GM21528 (cell line): ENCODE measurements around the gene N4BP2.

Source experiments
- ATAC-seq: cut with Tn5 transposase; IDR thresholded peaks from one replicate; pipeline ENCODE4 v1.9.1; 2021; ENCODE audit warnings: mild to moderate bottlenecking, moderate library complexity; ENCODE audit not compliant: unreplicated experiment, low FRiP score

The N4BP2 gene

DNA sequence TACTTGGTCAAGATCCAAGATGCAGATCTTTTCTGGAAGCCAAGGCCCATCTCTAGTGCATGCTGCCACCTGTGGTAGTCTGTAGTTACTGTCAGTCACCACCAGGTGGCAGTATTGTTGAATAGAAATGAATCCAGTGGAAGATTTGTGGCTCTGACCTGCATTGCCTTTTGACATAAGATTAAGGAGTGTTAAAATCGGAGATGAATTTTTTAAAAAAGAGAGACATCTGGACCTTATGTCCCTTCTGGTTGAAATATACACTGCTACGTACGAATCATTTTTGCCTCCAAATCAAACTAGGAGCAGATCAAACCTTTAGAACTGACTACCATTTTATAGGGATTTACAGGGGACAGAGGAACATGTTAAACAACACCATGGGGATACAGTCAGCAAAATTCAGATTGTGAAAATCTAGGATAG lies 93.3 kb downstream of the N4BP2 start:
- no peak for ATAC-seq

DNA sequence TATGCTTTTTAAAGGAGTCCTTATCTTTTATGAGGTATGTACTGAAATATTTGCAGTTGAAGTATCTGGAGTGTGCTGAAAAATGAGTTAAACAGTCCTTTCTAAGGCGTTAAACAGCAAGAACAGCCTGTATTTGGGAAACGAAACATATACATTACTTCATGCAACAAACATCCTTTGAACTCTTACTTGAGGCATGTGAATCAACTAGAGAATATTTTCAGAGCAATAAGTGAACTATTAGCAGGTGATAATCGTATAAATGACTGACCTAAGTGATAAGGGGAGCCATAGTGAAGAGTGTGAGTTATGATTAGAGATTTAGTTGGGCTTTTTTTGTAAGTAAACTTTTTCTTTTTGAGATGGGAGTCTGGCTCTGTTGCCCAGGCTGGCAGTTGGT lies 94.3 kb downstream of the N4BP2 start:
- no peak for ATAC-seq

GRCh38 chr4:40152637-40153036 lies 96.0 kb downstream of the N4BP2 start:
- no peak for ATAC-seq

GRCh38 chr4:40157436-40157835 lies 100.8 kb downstream of the N4BP2 start:
- ATAC-seq: no peak

DNA sequence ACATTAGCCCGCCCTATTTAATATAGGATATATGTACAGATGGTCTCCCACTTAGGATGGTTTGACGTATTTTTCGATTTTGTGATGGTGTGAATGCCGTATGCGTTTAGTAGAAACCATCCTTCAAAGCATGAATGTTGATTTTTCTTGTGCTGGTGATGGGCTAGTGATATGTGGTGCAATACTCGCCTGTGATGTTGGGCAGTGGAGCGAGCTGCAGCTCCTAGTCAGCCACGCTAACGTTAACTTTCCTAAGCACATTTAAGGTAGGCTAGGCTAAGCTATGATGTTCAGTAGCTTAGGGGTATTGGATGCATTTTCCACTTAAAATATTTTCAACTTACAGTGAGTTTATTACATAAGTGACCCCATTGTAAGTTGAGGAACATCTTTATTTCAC lies 103.6 kb downstream of the N4BP2 start:
- ATAC-seq: no peak

DNA sequence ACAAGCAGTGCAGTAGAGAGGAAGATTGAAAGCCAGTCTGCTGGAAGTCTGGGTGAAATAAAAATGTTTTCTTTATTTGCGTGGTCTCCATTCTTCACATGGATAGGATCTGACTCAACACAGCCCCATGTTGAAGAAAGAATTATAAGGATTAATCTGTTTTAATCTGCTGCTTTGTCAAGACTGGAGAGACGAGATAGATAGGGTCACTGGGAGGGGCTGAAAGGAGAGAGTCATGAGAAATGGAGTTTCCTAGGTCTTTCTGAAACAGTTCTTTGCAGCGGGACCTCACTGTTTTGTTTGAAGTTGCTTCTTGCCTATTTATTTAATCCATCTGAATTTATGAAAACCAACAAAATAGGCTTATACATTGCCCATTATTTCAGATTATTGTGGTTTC lies 107.8 kb downstream of the N4BP2 start:
- ATAC-seq: no peak

DNA sequence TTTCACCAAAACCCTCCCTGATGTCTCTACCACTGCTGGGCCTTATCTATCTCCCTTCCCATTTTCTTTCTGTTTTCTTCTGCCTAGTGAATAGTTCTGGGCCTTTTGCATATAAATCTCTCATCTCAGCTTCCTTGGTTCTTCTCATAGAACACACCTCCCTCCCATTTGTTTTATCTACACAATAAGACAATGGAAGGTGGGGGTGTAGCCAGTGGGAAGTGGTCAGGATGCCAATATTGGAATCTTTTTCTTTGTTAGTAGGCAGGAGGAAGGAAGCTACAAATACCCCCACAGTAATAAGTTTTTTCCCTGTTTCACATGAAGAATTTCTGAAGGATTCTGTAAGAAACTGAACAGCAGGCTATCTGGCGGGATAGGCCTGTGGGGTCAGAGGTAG lies 109.3 kb downstream of the N4BP2 start:
- no peak for ATAC-seq

DNA sequence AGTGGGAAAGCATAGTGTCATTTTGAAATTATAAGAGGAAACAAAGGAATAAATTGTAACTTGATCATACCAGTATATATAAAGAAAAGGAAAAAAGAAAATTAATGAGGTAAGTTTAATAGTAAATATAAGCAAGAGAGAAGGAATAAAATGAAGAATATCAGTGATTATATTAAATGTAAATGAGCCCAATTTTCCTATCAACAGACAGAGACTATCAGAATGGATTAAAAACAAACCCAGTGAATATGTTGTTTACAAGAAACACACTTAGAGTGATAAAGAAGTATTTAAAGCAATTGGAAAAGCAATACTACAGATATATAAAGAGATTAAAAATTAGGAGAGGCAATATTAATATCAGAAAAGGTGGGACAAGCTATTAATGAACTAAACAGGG lies 111.4 kb downstream of the N4BP2 start:
- no peak for ATAC-seq

GRCh38 chr4:40170588-40170987 lies 113.9 kb downstream of the N4BP2 start:
- no peak for ATAC-seq

- peak; percentile 64 for ATAC-seq
Observed at GRCh38 chr4:40173470-40173875, 116.8 kb downstream of the N4BP2 start.

DNA sequence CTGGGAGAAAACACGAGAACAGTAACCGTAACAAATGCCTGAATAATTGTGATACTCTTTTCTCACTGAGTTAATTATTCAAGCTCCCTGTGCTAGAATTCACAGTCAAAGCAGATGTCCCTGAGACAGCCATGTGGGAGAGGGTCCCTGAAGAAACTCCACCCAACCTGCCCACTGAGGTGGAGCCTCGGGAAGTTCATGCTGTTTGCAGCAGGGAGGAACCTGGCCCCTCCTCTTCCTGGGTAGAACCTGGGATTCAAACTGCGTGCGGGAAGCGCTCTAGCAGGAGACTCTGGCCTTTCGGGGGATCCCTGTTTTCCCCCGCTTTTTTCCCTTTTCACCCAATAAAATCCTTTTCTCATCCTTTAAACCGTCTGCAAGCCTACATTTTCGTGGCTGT lies 120.0 kb downstream of the N4BP2 start:
- no peak for ATAC-seq

- no peak for ATAC-seq
Observed at GRCh38 chr4:40177591-40177990, 120.9 kb downstream of the N4BP2 start.

DNA sequence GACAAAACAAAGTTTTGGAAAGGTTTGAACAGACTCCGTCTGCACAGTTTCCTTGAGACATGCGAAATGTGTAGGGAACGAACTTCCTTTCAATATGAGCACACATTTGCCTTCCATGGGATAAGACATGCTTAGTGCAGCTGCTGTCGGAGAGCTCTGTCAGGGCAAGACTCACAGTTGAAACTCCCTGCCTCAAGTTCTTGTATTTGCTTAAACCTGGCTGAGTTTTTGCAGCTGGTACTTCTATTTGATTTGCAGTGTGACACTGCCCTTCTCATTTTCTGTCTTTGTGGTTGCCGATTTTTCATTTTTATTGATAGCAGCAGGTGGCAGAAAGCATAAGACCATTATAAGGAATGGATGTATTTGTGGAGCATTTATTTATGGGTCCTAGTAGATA lies 122.0 kb downstream of the N4BP2 start:
- ATAC-seq: no peak

GRCh38 chr4:40179360-40179759 lies 122.7 kb downstream of the N4BP2 start:
- no peak for ATAC-seq

- no peak for ATAC-seq
Observed at GRCh38 chr4:40180356-40180755, 123.7 kb downstream of the N4BP2 start.

DNA sequence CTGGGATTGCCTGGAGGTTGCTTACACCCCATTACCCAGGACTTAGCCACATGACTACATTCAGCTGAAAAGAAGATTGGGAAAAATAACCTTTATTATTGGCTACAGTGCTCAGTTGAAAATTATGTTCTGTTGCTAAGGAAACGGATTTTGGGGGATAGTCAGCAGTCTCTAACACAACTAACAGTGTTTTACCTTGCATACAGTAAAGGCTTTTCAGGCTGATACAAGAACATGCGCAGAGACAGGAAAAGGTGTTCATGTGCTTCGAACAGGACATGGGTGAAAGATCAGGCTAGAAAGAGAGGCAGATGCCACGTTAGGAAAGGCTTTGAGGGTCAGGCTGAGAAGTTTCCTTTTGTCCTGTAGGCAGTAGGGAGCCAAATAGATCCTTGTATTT lies 125.4 kb downstream of the N4BP2 start:
- no peak for ATAC-seq

DNA sequence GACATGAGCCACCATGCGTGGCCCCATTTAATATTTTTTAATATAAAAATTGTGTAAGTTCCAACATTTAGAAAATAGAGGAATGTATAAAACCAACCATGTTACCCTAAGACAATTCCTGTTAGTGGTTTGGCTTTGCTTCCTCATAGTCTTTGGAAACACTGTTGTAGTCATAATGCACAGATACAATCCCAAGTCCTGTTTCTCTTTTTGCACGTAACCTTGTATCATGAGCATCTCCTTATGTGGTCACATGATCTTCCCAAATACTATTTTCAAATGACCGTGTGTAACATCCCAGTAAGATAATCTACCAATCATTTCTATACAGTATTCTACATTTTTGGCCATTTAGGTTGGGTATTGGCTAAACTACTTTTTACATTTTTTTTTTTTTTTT lies 126.3 kb downstream of the N4BP2 start:
- ATAC-seq: no peak

DNA sequence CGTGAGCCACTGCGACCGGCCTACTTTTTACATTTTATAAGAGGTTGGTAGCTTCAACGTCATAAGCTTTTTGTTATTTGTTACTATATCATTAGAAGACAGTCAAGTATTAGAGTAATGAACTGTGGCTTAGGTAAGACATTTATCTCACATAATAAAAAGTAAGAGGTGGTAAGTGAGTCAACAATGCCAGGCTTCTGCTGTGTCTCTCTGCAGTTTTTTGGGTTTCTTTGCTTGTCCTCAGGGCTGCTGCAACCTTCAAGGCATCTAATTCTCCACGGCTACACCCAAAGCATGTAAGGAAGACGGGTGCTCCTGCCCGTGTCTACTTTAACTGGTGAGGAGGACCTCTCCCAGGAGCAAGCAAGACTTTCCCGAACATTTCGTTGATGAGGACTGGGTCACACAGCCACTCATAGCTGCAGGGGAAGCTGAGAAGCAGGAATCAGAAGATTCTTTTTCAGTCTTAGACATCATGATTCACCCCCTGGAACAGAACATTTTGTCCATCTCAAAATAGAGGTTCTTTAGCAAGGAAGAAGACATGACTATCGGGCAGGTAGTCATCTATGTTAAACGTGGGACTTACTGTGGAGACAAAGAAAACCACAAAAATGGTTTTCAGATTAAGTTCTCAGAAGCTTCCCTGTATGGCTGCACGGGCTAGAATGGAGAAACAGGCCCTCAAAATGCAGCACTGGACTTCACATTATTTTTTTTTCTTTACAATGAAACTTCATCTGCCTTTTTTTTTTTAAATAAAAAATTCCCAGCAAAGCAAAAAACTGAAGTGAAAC lies 127.2 kb downstream of the N4BP2 start:
- no peak for ATAC-seq

GRCh38 chr4:40185830-40186664 lies 129.4 kb downstream of the N4BP2 start:
- ATAC-seq: peak; percentile 58

- no peak for ATAC-seq
Observed at GRCh38 chr4:40186665-40187014, 130.0 kb downstream of the N4BP2 start.

GRCh38 chr4:40187386-40187906 lies 130.8 kb downstream of the N4BP2 start:
- ATAC-seq: no peak

DNA sequence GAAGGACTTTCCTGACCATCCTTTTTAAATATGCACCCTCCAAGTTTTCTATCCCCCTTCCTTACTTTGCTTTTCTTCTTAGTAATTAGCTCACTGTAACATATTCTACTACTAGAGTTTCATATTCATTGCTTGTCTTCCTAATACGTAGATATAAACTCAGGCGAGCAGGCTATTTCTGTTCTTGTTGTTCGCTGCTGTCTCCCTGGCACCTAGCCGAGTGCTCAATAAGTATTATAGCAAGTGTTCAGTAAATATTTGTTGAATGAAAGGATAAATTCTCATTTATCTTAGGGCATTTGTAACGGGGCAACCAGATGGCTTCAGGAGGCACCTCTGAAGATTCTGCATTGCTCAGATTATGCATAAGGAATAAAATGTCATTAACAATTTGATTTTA lies 133.4 kb downstream of the N4BP2 start:
- ATAC-seq: no peak
